Activated naive CD4-positive, alpha-beta T cell treated with anti-CD3 and anti-CD28 coated beads, Interleukin-2, amount 50 U/mL, for 24 hours (primary cell): ENCODE measurements around the gene NFE2L3.
"Not testable (repeated sequence)": the region's sequence is repeated elsewhere in the genome, so short reads cannot be mapped to it uniquely, and the experiment has no call there.

Experiments used
- H3K27ac Mint-ChIP-seq: one replicate; pipeline ENCODE4 v1.8.0; 2021; ENCODE audit warnings: mild to moderate bottlenecking, mixed read lengths
- H3K27me3 Mint-ChIP-seq: one replicate; pipeline ENCODE4 v1.8.0; 2021; ENCODE audit warnings: mixed read lengths
- H3K36me3 Mint-ChIP-seq: one replicate; pipeline ENCODE4 v1.8.0; 2021; ENCODE audit warnings: mixed read lengths
- H3K4me1 Mint-ChIP-seq: one replicate; pipeline ENCODE4 v1.8.0; 2021; ENCODE audit warnings: mixed read lengths
- H3K4me3 Mint-ChIP-seq: one replicate; pipeline ENCODE4 v1.8.0; 2021; ENCODE audit warnings: mild to moderate bottlenecking, mixed read lengths
- H3K9me3 Mint-ChIP-seq: one replicate; pipeline ENCODE4 v1.8.0; 2021; ENCODE audit warnings: mixed read lengths

NFE2L3 gene

DNA sequence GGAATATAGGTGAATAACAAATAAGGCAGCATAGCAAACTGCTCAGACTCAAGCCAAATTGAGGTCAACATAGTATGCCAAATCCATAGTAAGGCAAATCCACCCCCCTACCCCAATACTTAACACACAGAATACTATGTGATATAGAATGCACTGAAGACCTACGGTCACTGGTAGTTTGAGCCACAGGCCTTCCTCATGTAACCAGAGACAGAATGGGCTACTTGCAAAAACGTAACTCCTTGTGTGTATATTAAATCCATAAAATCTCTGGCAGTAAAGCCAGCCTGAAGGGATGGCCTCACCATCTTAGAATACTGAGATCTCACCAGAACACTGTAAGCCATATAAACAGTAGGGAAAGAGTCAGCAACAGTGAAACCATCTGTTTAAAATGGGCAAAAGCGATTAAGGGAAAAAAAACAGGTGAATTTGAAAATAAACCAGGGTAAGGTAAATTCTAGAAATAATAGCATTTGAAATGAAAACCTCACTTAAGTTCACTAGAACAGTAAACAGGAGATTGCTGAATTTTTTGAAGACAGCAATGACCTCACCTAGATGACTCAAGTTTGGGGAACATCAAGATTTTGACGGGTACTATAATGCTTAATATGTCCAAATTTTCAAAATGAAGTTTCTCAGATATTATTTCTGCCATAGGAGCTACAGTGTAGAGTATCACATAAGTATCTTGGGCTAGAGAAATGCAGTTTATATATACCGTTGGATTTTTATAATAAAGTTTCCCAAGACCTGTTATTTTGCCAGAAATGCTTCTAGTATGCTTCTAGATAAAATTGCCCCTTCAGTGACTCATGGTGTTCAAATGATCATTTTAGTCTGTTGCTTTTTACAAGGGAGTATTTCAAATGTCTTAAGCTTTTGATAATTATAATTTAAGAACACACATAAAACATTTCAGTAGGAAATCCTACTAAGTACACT is 34.6 kb downstream of the NFE2L3 start:
- no peaks in the 10 kb centered on the region for H3K27me3 Mint-ChIP-seq
- peak overlapping the region; percentile 55 for H3K4me3 Mint-ChIP-seq
- H3K27ac Mint-ChIP-seq, result peak overlapping the region; percentile 85
- H3K36me3 Mint-ChIP-seq, result peaks cover 45% of the 10 kb centered on the region
- peaks cover 89% of the 10 kb centered on the region for H3K4me1 Mint-ChIP-seq
- peaks cover 18% of the 10 kb centered on the region for H3K9me3 Mint-ChIP-seq

DNA sequence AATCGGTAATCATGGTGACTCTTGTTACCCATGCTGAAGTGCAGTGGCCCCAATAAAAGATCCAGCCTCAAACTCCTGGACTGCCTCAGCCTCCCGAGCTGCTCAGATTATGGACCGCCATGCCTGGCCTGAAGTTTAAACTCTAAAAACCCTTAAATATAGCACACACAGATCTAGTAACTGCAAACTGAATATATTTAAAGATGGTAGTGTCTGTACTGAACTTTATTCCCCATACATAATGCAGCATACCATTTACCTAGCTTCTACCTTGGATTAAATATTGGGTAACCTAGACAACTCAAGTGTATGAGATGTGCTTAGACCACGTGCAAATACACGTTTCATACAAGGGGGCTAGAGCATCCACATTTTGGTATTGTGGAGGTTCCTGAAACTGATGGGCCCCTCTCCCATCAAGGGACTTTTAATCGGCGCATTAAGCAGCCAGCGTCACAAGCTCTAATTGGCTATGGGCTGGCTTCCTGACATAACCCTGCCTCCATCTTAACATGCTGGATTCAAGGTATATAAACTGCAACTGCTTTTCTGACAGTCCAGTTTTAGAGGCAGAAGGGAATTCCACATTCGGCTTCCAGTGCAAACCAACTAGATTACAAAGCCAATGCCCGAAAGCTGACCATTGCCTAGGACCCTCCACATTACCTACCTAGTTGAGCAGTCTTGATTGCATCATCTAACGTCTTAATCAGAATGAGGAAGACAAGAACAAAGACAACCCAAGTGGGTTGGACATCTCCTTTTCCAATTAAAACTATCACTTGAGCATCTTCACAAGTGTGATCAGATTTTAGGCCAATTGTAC is 35.6 kb downstream of the NFE2L3 start:
- Mint-ChIP-seq H3K36me3 (peaks cover 51% of the 10 kb centered on the region), H3K27ac (peak overlapping the region; percentile 88), H3K4me3 (peak overlapping the region; percentile 55), H3K4me1 (peaks cover 89% of the 10 kb centered on the region), H3K27me3 (no peaks in the 10 kb centered on the region), H3K9me3 (peaks cover 18% of the 10 kb centered on the region)

GRCh38 chr7:26188206-26188956 is 36.4 kb downstream of the NFE2L3 start:
- Mint-ChIP-seq H3K27me3 (no peaks in the 10 kb centered on the region), H3K36me3 (peaks cover 58% of the 10 kb centered on the region), H3K27ac (peak overlapping the region; percentile 88), H3K4me1 (peaks cover 97% of the 10 kb centered on the region), H3K9me3 (peaks cover 18% of the 10 kb centered on the region), H3K4me3 (peak overlapping the region; percentile 53)

DNA sequence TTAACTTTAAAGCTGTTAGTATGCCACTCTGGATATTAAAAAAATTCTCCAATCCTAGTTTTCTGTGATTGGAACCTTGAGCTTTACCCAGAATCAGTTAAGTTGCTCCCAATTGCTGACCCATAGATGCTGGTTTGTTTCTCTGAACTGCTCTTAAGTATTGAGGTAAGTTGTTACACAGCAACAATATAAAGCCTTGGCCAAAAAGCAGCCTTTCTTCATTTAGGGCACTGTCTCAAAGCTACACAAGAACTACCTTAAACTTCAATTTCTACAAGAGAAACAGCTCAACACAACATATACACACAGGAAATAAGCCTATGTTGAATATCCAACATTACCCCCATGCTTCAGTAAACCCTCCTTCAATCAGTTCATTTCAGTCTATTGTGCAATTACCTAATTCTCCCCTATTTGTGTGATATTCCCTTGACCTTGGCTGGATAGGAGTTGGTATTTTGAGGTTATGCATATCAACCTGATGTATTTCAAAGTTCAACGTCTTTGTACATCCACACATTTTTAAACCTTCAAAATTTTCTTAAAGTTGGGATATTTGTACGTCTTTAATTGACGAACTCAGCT is 37.1 kb downstream of the NFE2L3 start:
- H3K9me3 Mint-ChIP-seq, result peaks cover 18% of the 10 kb centered on the region
- H3K27ac Mint-ChIP-seq, result peak overlapping the region; percentile 88
- peaks cover 98% of the 10 kb centered on the region for H3K4me1 Mint-ChIP-seq
- no peak overlapping the region for H3K4me3 Mint-ChIP-seq
- H3K36me3 Mint-ChIP-seq, result peaks cover 60% of the 10 kb centered on the region
- H3K27me3 Mint-ChIP-seq, result no peaks in the 10 kb centered on the region

DNA sequence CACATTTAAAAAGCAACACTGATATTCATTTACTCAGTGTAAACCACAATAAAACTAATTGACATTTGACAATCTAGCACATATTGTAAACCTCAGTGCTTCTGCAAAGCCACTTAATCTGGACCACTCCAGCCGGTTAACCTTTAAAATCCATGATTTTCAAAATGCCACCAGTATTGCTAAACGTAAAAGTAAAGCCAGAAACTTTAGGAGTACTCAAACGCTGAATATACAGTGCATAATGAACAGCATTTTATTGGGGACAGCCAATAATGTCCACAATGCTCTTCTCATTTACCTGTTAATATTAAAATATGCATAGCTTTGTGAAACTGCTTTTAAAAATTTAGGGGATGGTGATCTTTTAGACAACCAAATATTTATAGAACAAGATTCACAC is 37.7 kb downstream of the NFE2L3 start:
- Mint-ChIP-seq H3K27ac (peak overlapping the region; percentile 8), H3K4me3 (no peak overlapping the region), H3K9me3 (peaks cover 15% of the 10 kb centered on the region), H3K36me3 (peaks cover 60% of the 10 kb centered on the region), H3K4me1 (peaks cover 98% of the 10 kb centered on the region), H3K27me3 (no peaks in the 10 kb centered on the region)

DNA sequence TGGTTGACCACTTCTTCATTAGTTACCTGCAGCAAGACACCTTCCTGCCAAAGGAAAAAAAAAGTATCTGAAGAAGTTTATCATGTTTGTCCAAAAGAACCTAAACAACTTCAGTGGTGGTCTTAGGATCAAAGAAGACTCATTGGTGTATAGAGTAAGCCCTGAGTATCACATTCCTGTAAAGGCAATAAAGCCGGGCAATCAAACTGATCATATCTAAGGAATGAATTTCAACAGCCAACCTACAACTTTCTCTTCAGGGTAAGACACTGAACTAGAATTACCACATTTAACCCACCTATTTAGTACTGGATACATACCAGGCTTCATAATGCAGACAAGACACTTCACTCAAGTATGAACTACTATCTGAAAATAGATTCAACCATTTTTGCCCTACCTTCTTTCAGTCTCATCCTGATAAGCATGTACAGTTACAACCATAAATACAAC is 38.4 kb downstream of the NFE2L3 start:
- Mint-ChIP-seq H3K27ac (peak overlapping the region; percentile 72), H3K4me1 (peaks cover 94% of the 10 kb centered on the region), H3K27me3 (no peaks in the 10 kb centered on the region), H3K36me3 (peaks cover 58% of the 10 kb centered on the region), H3K4me3 (peak overlapping the region; percentile 33), H3K9me3 (peaks cover 7% of the 10 kb centered on the region)

DNA sequence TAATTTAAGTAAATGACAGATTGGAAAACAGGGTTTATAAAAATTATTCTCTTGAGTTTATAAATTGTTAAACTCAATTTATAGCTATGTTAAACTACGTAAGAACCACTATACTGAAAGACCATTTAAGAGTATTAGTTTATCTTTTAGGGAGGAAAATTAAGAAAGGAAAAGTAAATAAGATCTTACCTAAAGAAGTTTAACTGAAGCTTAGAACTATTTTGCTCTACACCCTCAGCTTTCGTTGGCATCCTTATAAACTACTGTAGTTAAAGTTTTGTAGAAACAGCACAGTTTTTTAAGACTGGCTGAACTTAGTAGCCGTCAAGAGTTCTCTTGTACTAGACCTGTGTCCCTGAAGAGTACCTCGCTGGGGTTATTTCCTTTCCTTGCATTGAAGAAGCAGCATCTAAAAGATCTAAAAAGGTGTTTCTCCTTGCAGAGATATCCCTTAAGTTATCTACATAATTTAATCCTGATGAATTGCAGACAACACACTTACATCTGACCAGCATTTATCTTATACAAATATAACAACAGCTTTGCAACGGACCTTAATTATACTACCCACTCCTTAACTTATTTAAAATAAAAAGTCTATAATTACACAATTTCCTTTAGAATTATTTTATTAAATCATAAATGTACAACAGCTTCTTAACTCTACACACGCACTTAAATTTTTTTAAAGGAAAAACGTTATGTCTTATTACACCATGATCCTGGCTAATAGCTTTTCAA is 39.4 kb downstream of the NFE2L3 start:
- H3K9me3 Mint-ChIP-seq, result peaks cover 3% of the 10 kb centered on the region
- H3K4me3 Mint-ChIP-seq, result peak overlapping the region; percentile 83
- H3K4me1 Mint-ChIP-seq, result peaks cover 97% of the 10 kb centered on the region
- no peaks in the 10 kb centered on the region for H3K27me3 Mint-ChIP-seq
- peak overlapping the region; percentile 88 for H3K27ac Mint-ChIP-seq
- H3K36me3 Mint-ChIP-seq, result peaks cover 62% of the 10 kb centered on the region

- Mint-ChIP-seq H3K27ac (peak overlapping the region; percentile 88), H3K9me3 (peaks cover 3% of the 10 kb centered on the region), H3K4me3 (peak overlapping the region; percentile 83), H3K36me3 (peaks cover 64% of the 10 kb centered on the region), H3K4me1 (peaks cover 97% of the 10 kb centered on the region), H3K27me3 (no peaks in the 10 kb centered on the region)
Measured at GRCh38 chr7:26191974-26192479, 40.0 kb downstream of the NFE2L3 start.

DNA sequence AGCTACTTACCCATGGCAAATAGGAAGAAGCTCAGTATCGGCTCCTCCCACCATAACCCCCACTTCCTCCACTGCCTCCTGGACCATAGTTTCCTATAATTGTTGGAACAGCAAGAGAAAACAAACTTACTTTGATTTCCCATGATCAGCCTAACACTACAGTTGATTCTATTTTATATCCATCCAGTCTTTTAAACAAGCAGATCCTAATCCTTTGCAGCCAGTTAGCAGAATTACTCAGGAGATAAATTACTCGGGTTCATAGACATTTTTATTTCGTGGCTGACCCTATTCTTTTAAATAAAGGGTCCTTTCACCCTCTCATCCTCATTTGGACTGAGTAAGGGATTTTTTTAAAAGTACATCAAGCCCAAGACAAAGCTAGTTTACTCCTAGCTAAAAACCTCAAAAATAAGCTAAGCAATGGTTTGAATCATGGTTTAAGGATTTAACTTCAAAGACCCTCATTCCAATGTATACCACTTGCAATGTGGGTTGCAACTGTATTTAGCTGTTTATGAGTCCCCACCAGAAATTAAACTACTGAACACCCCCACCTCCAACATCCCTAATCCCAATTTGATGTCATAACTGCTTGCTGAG is 40.6 kb downstream of the NFE2L3 start:
- Mint-ChIP-seq H3K27me3 (no peaks in the 10 kb centered on the region), H3K36me3 (peaks cover 68% of the 10 kb centered on the region), H3K27ac (peak overlapping the region; percentile 88), H3K9me3 (peaks cover 3% of the 10 kb centered on the region), H3K4me3 (peak overlapping the region; percentile 83), H3K4me1 (peaks cover 96% of the 10 kb centered on the region)

DNA sequence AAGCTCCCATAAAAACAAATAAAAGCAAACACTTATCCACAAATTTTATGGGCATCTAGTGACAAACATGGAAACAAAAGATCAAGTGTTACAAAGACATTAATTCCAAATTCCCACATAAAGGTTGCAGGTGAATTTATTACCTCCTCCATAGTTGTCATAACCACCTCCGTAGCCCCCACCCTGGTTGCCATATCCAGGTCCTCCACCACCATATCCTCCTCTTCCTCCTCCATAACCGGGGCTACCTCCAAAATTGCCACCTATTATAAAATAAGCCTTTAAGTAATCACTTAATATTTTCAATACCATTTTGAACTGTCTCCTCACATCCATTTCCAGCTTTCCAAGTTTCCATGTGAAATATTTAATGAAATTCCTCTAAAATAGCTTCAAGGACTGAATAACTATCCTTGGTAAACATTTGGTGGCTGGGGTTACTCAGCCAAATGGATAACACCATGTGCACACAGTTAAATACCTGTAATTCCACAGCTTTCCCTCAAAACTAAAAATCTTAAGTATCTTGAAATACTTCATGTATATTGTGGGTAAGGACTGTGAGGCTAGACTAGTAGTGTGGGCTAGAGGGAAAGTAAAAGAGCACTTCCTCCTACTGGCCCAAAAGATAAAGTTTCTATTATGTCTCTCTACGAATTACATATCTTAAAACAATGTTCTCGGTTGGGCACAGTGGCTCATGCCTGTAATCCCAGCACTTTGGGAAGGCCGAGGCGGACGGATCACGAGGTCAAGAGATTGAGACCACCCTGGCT is 41.6 kb downstream of the NFE2L3 start:
- Mint-ChIP-seq H3K4me3 (peak overlapping the region; percentile 83), H3K36me3 (peaks cover 70% of the 10 kb centered on the region), H3K27ac (peak overlapping the region; percentile 88), H3K9me3 (no peaks in the 10 kb centered on the region), H3K4me1 (peaks cover 85% of the 10 kb centered on the region), H3K27me3 (no peaks in the 10 kb centered on the region)

- H3K27ac Mint-ChIP-seq, result peak overlapping the region; percentile 88
- H3K36me3 Mint-ChIP-seq, result peaks cover 75% of the 10 kb centered on the region
- H3K4me3 Mint-ChIP-seq, result peak overlapping the region; percentile 83
- H3K27me3 Mint-ChIP-seq, H3K9me3 Mint-ChIP-seq: not testable (repeated sequence)
- H3K4me1 Mint-ChIP-seq, result peaks cover 74% of the 10 kb centered on the region
Measured at GRCh38 chr7:26194764-26195163, 42.8 kb downstream of the NFE2L3 start.

- peaks cover 70% of the 10 kb centered on the region for H3K4me1 Mint-ChIP-seq
- no peaks in the 10 kb centered on the region for H3K27me3 Mint-ChIP-seq
- H3K27ac Mint-ChIP-seq, result peak overlapping the region; percentile 77
- H3K36me3 Mint-ChIP-seq, result peaks cover 75% of the 10 kb centered on the region
- no peaks in the 10 kb centered on the region for H3K9me3 Mint-ChIP-seq
- peak overlapping the region; percentile 100 for H3K4me3 Mint-ChIP-seq
Measured at GRCh38 chr7:26195182-26195581, 43.2 kb downstream of the NFE2L3 start.

GRCh38 chr7:26195867-26196657 is 44.1 kb downstream of the NFE2L3 start:
- peak overlapping the region; percentile 100 for H3K4me3 Mint-ChIP-seq
- no peaks in the 10 kb centered on the region for H3K9me3 Mint-ChIP-seq
- H3K27me3 Mint-ChIP-seq, result no peaks in the 10 kb centered on the region
- peaks cover 61% of the 10 kb centered on the region for H3K4me1 Mint-ChIP-seq
- H3K36me3 Mint-ChIP-seq, result peaks cover 74% of the 10 kb centered on the region
- peak overlapping the region; percentile 96 for H3K27ac Mint-ChIP-seq
